Peyer's patch (tissue), 4 donors: ENCODE results near the gene PPFIA1. TPM values are rescaled to one million over a fixed set of nuclear protein-coding genes. Genes with fewer than 3 reads are reported as not detected.

Experiments
- DNase-seq, 3 donors: peaks; one replicate each; pipeline ENCODE4 v3.0.0-alpha.2; 2017 to 2019
- H3K27ac ChIP-seq, 4 donors: fragments of 200-600 bp; sonication (generic); one replicate each; pipeline ENCODE4 v1.5.1; 2016 to 2019
- H3K27me3 ChIP-seq, 2 donors: fragments of 200-600 bp; sonication (generic); one replicate each; pipeline ENCODE4 v1.5.1; 2019
- H3K36me3 ChIP-seq, 3 donors: fragments of 200-600 bp; sonication (generic); one replicate each; pipeline ENCODE4 v1.5.1; 2016 to 2019
- H3K4me1 ChIP-seq, 4 donors: fragments of 200-600 bp; sonication (generic); one replicate each; pipeline ENCODE4 v1.5.1; 2016 to 2019
- H3K4me3 ChIP-seq, 4 donors: fragments of 200-600 bp; sonication (generic); 1 replicate in 3 of 4; 2 replicates in 1 of 4; pipeline ENCODE4 v1.5.1; 2016 to 2019; ENCODE audit warnings: mild to moderate bottlenecking in 1 of 4
- H3K9me3 ChIP-seq, 4 donors: fragments of 200-600 bp; sonication (generic); one replicate each; pipeline ENCODE4 v1.5.1; 2016 to 2019; ENCODE audit warnings: mild to moderate bottlenecking in 1 of 4
- CTCF ChIP-seq, 6 experiments: fragments of 450-650 bp in 4 of 6; fragments of 200-600 bp in 2 of 6; sonication (generic) in 1 of 6; IDR thresholded peaks; one replicate each; pipeline ENCODE4 v1.5.1; 2017 to 2019; ENCODE audit warnings: antibody characterized with exemption in 6 of 6, mild to moderate bottlenecking in 3 of 6, moderate library complexity in 1 of 6
- POLR2A ChIP-seq, 2 donors: fragments of 450-650 bp; IDR thresholded peaks; one replicate each; pipeline ENCODE4 v1.5.1; 2017; ENCODE audit warnings: antibody characterized with exemption in 2 of 2, mild to moderate bottlenecking in 2 of 2, moderate library complexity in 2 of 2
- total RNA-seq, 4 donors: library from RNA; depleted of rRNA; stranded (reverse); fragments of >200 nt; gene quantifications; one replicate each; pipeline ENCODE4 v1.1.0, GENCODE V29; 2016

Gene PPFIA1
- total RNA-seq, 4 donors from 2014 or later = 45.5 to 111 (median 71.4) TPM

GRCh38 chr11:70377645-70378044, 107.2 kb downstream of the PPFIA1 start:
- H3K4me3 ChIP-seq = no peak overlapping the region
- H3K4me1 ChIP-seq = no peaks in the 10 kb centered on the region
- peaks cover 0 to 78% (median 0%) of the 10 kb centered on the region in 3 donors for H3K36me3 ChIP-seq
- TF ChIP-seq POLR2A (IDR thresholded peaks at IDR 0.05) = no peak
- no peak for TF ChIP-seq CTCF (IDR thresholded peaks at IDR 0.05)
- H3K27ac ChIP-seq = no peak overlapping the region
- H3K27me3 ChIP-seq = no peaks in the 10 kb centered on the region
- no peak for DNase-seq
- H3K9me3 ChIP-seq = no peaks in the 10 kb centered on the region

GRCh38 chr11:70378506-70379134, 108.1 kb downstream of the PPFIA1 start:
- Histone ChIP-seq H3K27me3 (no peaks in the 10 kb centered on the region), H3K36me3 (peaks cover 0 to 69% (median 0%) of the 10 kb centered on the region in 3 donors)

GRCh38 chr11:70381350-70381749, 110.9 kb downstream of the PPFIA1 start:
- Histone ChIP-seq H3K27me3 (no peaks in the 10 kb centered on the region), H3K36me3 (peaks cover 0 to 57% (median 0%) of the 10 kb centered on the region in 3 donors), H3K4me1 (no peaks in the 10 kb centered on the region), H3K9me3 (no peaks in the 10 kb centered on the region), H3K27ac (no peak overlapping the region), H3K4me3 (no peak overlapping the region)
- TF ChIP-seq CTCF (IDR thresholded peaks at IDR 0.05) (no peak), POLR2A (IDR thresholded peaks at IDR 0.05) (no peak)
- DNase-seq = no peak

More at GRCh38 chr11:70378506-70379134, 108.1 kb downstream of the PPFIA1 start:
- Histone ChIP-seq H3K9me3 (no peaks in the 10 kb centered on the region), H3K4me3 (no peak overlapping the region), H3K27ac (no peak overlapping the region), H3K4me1 (no peaks in the 10 kb centered on the region)
- no peak for DNase-seq
- no peak for TF ChIP-seq CTCF (IDR thresholded peaks at IDR 0.05)
- no peak for TF ChIP-seq POLR2A (IDR thresholded peaks at IDR 0.05)

DNA sequence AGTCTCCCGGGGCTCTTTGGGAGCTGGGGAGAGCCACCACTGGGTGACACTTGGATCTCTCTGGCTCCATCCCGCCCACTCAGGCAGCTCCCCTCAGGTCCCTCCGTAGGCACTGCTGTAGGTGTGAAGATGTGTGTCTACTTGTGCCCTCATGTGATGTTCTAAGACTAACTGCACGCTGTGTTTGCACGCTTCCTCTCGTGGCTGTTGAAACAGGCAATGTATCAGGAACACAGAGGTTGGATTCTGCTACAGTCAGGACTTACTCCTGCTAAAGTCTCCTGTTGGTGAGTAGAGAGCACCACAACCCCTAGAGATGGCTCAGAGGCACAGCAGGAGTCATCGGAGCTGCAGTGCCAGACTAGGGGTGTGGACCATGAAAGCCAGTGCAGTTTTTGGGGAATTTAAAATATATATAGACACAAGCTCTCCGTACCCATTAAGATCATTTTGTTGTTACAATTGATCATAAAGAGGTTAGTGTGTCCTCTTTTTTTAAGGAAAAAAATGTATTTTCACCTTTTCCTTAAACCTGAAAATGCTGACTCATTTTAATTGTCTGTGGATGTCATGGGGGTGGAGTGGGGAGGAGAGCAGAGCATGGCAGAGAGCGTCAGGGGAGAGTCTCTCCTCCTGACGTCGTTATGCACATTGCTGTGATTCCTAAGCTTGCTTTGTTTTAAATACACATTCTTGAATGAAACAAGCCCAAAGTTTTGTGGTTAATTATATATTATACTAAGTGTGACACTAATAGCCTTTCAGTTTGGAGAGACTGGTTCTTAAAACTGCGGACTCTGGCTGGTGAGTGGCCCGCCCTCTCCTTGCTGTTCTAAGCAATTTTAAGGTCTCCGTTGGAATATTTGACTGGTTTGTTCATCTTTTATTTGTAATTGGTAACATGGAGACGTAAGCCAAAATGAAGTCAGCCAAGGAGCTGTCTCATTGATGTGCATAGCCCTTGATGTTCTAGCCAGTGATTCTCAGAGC, 111.7 kb downstream of the PPFIA1 start:
- Histone ChIP-seq H3K27ac (no peak overlapping the region), H3K27me3 (no peaks in the 10 kb centered on the region), H3K9me3 (no peaks in the 10 kb centered on the region), H3K4me1 (no peaks in the 10 kb centered on the region), H3K36me3 (peaks cover 0 to 48% (median 0%) of the 10 kb centered on the region in 3 donors), H3K4me3 (no peak overlapping the region)
- no peak for TF ChIP-seq POLR2A (IDR thresholded peaks at IDR 0.05)
- no peak for TF ChIP-seq CTCF (IDR thresholded peaks at IDR 0.05)
- DNase-seq = no peak

DNA sequence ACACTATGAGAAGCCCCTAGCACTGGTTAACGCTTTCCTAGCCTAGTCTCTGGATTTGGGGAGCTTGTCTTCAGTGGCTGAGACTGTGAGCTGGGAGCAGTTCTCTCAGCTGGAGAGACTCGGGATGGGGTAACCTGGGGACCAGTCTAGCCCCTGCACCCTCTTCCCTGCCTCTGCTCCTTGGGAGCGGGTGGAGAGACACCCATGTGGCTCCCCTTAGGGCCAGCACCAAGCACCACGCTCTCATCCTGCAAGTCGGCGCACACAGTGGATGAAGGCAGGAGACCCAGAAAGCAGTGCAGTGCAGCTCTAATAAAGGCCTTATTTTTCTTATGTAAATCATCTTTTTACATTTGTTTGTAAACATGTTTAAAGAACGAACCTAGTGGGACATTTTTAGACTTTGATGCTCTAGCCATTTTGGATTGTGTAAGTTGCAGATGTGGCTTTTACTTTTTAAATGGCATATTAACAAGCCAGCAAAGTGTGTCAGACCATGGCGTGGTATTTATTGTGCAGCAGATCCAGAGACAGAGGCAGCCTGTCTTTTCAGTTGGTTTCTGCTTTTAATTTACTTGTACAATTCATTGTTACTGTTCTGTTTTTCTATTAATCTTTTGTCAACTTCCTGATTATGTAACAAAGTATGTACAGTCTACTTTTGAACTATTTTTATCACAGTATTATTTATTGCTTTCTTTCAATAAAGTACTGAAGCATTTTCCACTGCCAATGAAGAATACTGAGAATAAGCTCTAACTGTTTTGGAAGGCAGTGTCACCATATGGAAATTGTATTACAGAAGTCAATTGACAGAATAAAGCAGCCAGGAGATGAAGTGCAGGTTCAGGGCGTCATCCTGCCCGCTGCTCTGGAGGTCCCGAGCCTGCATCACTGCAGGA, 113.4 kb downstream of the PPFIA1 start:
- no peak overlapping the region for H3K27ac ChIP-seq
- no peaks in the 10 kb centered on the region for H3K9me3 ChIP-seq
- H3K4me1 ChIP-seq = no peaks in the 10 kb centered on the region
- H3K36me3 ChIP-seq = peaks cover 0 to 31% (median 0%) of the 10 kb centered on the region in 3 donors
- no peaks in the 10 kb centered on the region for H3K27me3 ChIP-seq
- H3K4me3 ChIP-seq = no peak overlapping the region
- no peak for TF ChIP-seq POLR2A (IDR thresholded peaks at IDR 0.05)
- TF ChIP-seq CTCF (IDR thresholded peaks at IDR 0.05) = no peak
- DNase-seq = no peak
